Stimulated activated naive CD8-positive, alpha-beta T cell treated with anti-CD3 and anti-CD28 coated beads, Interleukin-15, amount 100 ng/mL, for 72 hours (primary cell): ENCODE data around the gene CD99.
"Not testable (repeated sequence)": the region's sequence is repeated elsewhere in the genome, so short reads cannot be mapped to it uniquely, and the experiment has no call there.

Source experiments
- ATAC-seq: fragments of 150-1000 bp; cut with Tn5 transposase; 2 replicates; pipeline ENCODE4 v1.10.0; 2021; ENCODE audit warnings: mild to moderate bottlenecking, moderate library complexity
- DNase-seq, 2 donors: peaks; one replicate each; pipeline ENCODE4 v3.0.0; 2021 to 2022
- H3K27ac Mint-ChIP-seq, 2 donors: one replicate each; pipeline ENCODE4 v1.8.0; 2022; ENCODE audit warnings: mild to moderate bottlenecking in 2 of 2, mixed read lengths in 2 of 2, moderate library complexity in 2 of 2
- H3K27me3 Mint-ChIP-seq: one replicate; pipeline ENCODE4 v1.8.0; 2022; ENCODE audit warnings: mixed read lengths
- H3K4me1 Mint-ChIP-seq: one replicate; pipeline ENCODE4 v1.8.0; 2022; ENCODE audit warnings: mild to moderate bottlenecking, mixed read lengths
- H3K4me3 Mint-ChIP-seq, 2 donors: one replicate each; pipeline ENCODE4 v1.8.0; 2022; ENCODE audit warnings: mild to moderate bottlenecking in 2 of 2, mixed read lengths in 2 of 2, moderate library complexity in 1 of 2
- H3K9me3 Mint-ChIP-seq, 2 donors: one replicate each; pipeline ENCODE4 v1.8.0; 2022; ENCODE audit warnings: mixed read lengths in 2 of 2

CD99 gene

GRCh38 chrX:2761246-2761645 is 70.2 kb downstream of the CD99 start:
- Mint-ChIP-seq H3K27me3 (peaks cover 9% of the 10 kb centered on the region), H3K9me3 (no peaks in the 10 kb centered on the region), H3K27ac (peak overlapping the region; percentile 75 to 87), H3K4me1 (peaks cover 22% of the 10 kb centered on the region), H3K4me3 (no peak overlapping the region)
- DNase-seq = no peak
- no peak for ATAC-seq

GRCh38 chrX:2762671-2763070 is 71.6 kb downstream of the CD99 start:
- H3K4me1 Mint-ChIP-seq = peaks cover 11% of the 10 kb centered on the region
- ATAC-seq, H3K27ac Mint-ChIP-seq, H3K27me3 Mint-ChIP-seq, H3K4me3 Mint-ChIP-seq, DNase-seq, H3K9me3 Mint-ChIP-seq: not testable (repeated sequence)

GRCh38 chrX:2764766-2765548 is 73.9 kb downstream of the CD99 start:
- not testable (repeated sequence) for H3K9me3 Mint-ChIP-seq, H3K27ac Mint-ChIP-seq, H3K27me3 Mint-ChIP-seq, DNase-seq, H3K4me3 Mint-ChIP-seq, ATAC-seq
- peaks cover 11% of the 10 kb centered on the region for H3K4me1 Mint-ChIP-seq

GRCh38 chrX:2765549-2765830 is 74.4 kb downstream of the CD99 start:
- ATAC-seq = no peak
- Mint-ChIP-seq H3K27me3 (no peaks in the 10 kb centered on the region), H3K4me1 (peaks cover 11% of the 10 kb centered on the region), H3K27ac (peak overlapping the region in 1 of 2 donors; percentile 59), H3K4me3 (no peak overlapping the region), H3K9me3 (no peaks in the 10 kb centered on the region)
- DNase-seq = no peak

- DNase-seq (no peak), ATAC-seq (no peak)
- Mint-ChIP-seq H3K9me3 (no peaks in the 10 kb centered on the region), H3K4me3 (no peak overlapping the region), H3K27ac (peak overlapping the region in 1 of 2 donors; percentile 34), H3K4me1 (peaks cover 11% of the 10 kb centered on the region), H3K27me3 (peaks cover 13% of the 10 kb centered on the region)
Observed at GRCh38 chrX:2766906-2767305, 75.8 kb downstream of the CD99 start.

- ATAC-seq (no peak), DNase-seq (no peak)
- Mint-ChIP-seq H3K27me3 (peaks cover 18% of the 10 kb centered on the region), H3K9me3 (no peaks in the 10 kb centered on the region), H3K27ac (no peak overlapping the region), H3K4me3 (no peak overlapping the region), H3K4me1 (peaks cover 11% of the 10 kb centered on the region)
Observed at GRCh38 chrX:2767631-2768455, 76.7 kb downstream of the CD99 start.

GRCh38 chrX:2769615-2770014 is 78.5 kb downstream of the CD99 start:
- no peak overlapping the region for H3K4me3 Mint-ChIP-seq
- H3K27me3 Mint-ChIP-seq = peaks cover 27% of the 10 kb centered on the region
- H3K27ac Mint-ChIP-seq = no peak overlapping the region
- peaks cover 8 to 9% of the 10 kb centered on the region in 2 donors for H3K9me3 Mint-ChIP-seq
- DNase-seq (no peak), ATAC-seq (no peak)
- H3K4me1 Mint-ChIP-seq = peaks cover 11% of the 10 kb centered on the region

- not testable (repeated sequence) for H3K27ac Mint-ChIP-seq, ATAC-seq, DNase-seq, H3K4me1 Mint-ChIP-seq, H3K4me3 Mint-ChIP-seq
- peaks cover 14 to 16% of the 10 kb centered on the region in 2 donors for H3K9me3 Mint-ChIP-seq
- peaks cover 30% of the 10 kb centered on the region for H3K27me3 Mint-ChIP-seq
Observed at GRCh38 chrX:2773166-2774055, 82.3 kb downstream of the CD99 start.

- Mint-ChIP-seq H3K9me3 (peaks cover 14 to 16% of the 10 kb centered on the region in 2 donors), H3K4me3 (no peak overlapping the region), H3K27me3 (peaks cover 30% of the 10 kb centered on the region), H3K4me1 (no peaks in the 10 kb centered on the region), H3K27ac (no peak overlapping the region)
- no peak for DNase-seq
- ATAC-seq = no peak
Observed at GRCh38 chrX:2774057-2774456, 83.0 kb downstream of the CD99 start.

GRCh38 chrX:2774776-2775175 is 83.7 kb downstream of the CD99 start:
- Mint-ChIP-seq H3K27me3 (peaks cover 30% of the 10 kb centered on the region), H3K27ac (no peak overlapping the region), H3K9me3 (peaks cover 14 to 16% of the 10 kb centered on the region in 2 donors), H3K4me3 (no peak overlapping the region), H3K4me1 (no peaks in the 10 kb centered on the region)
- ATAC-seq = no peak
- DNase-seq = no peak

- not testable (repeated sequence) for H3K27me3 Mint-ChIP-seq, H3K9me3 Mint-ChIP-seq, DNase-seq, H3K27ac Mint-ChIP-seq, ATAC-seq, H3K4me3 Mint-ChIP-seq
- peaks cover 13% of the 10 kb centered on the region for H3K4me1 Mint-ChIP-seq
Observed at GRCh38 chrX:2780472-2781225, 89.6 kb downstream of the CD99 start.

- Mint-ChIP-seq H3K27me3 (no peaks in the 10 kb centered on the region), H3K4me1 (peaks cover 13% of the 10 kb centered on the region), H3K4me3 (no peak overlapping the region), H3K9me3 (no peaks in the 10 kb centered on the region), H3K27ac (no peak overlapping the region)
- ATAC-seq (no peak), DNase-seq (no peak)
Observed at GRCh38 chrX:2781226-2781571, 90.1 kb downstream of the CD99 start.

GRCh38 chrX:2781698-2782097 is 90.6 kb downstream of the CD99 start:
- Mint-ChIP-seq H3K27me3 (peaks cover 3% of the 10 kb centered on the region), H3K4me3 (peak overlapping the region in 1 of 2 donors; percentile 15), H3K4me1 (peaks cover 13% of the 10 kb centered on the region), H3K27ac (no peak overlapping the region), H3K9me3 (no peaks in the 10 kb centered on the region)
- no peak for ATAC-seq
- DNase-seq = no peak

GRCh38 chrX:2782171-2782570 is 91.1 kb downstream of the CD99 start:
- H3K4me1 Mint-ChIP-seq = peaks cover 13% of the 10 kb centered on the region
- H3K27ac Mint-ChIP-seq = no peak overlapping the region
- peak overlapping the region in 1 of 2 donors; percentile 15 for H3K4me3 Mint-ChIP-seq
- no peak for DNase-seq
- no peaks in the 10 kb centered on the region for H3K9me3 Mint-ChIP-seq
- peaks cover 6% of the 10 kb centered on the region for H3K27me3 Mint-ChIP-seq
- no peak for ATAC-seq

GRCh38 chrX:2782778-2783177 is 91.7 kb downstream of the CD99 start:
- Mint-ChIP-seq H3K4me3 (no peak overlapping the region), H3K27ac (no peak overlapping the region), H3K4me1 (peaks cover 13% of the 10 kb centered on the region), H3K9me3 (no peaks in the 10 kb centered on the region), H3K27me3 (peaks cover 6% of the 10 kb centered on the region)
- ATAC-seq (no peak), DNase-seq (no peak)
